Stimulated activated CD4-positive, alpha-beta T cell treated with anti-CD3 and anti-CD28 coated beads, TNF-alpha, amount 100 ng/mL, for 24 hours (primary cell): ENCODE measurements around the gene ZP3.
"Not testable (repeated sequence)": the region's sequence is repeated elsewhere in the genome, so short reads cannot be mapped to it uniquely, and the experiment has no call there.

Experiments
- DNase-seq, 3 experiments: peaks; one replicate each; pipeline ENCODE4 v3.0.0-alpha.2; 2020; ENCODE audit warnings: low read depth in 3 of 3

ZP3 gene

DNA sequence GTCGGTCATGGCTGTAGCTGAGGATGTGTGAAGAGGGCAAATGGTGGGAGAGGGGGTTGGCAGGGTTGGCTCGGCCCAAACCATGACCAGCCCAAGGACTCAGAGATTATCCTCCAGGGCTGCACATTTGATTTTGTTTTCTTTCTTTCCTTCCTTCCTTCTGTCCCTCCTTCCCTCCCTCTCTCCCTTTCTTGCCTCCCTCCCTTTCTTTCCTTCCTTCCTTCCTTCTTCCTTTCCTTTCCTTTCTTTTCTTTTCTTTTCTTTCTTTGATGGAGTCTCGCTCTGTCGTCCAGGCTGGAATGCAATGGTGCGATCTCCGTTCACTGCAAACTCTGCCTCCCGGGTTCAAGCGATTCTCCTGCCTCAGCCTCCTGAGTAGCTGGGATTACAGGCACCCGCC, 19.0 kb upstream of the ZP3 start:
- no peak for DNase-seq

DNA sequence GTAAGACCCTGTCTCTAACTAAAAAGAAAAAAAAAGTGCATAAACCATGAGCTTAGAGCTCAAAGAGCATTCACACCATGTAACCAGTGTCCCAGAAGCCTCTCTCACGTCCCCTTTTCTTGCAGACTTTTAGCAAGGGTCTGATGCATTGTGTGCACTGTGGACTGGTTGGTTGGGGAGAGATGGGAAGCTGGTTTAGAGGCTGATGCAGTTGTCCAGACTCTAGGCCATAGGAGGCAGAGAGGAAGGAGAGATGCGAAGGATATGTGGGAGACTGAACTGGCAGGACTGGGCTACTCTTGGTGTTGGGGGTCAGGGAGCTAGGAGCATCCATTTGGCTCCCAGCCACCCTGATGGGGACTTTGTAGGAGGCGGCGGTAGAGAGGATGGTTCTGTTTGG, 17.0 kb upstream of the ZP3 start:
- DNase-seq = no peak

DNA sequence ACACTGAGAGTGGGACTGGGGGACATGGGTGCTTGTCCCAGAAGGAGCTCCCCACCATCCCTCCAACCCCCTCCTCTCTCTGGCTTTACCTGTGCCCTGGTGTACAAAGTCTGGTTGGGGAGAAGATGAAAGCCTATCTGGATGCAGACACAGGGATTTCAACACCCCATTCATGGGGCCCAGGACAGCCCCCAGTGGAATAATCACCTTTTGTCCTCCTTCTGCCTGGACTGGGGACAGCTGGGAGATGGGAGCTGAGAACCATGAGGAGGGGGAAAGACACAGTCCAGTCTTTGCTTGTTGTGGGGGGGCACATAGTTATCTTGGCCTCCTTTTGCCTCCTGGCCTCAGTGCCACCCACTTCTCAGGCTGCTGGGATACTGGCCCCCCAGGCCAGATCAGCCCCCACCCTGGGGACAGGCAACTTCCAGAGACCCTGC, 16.6 kb upstream of the ZP3 start:
- DNase-seq = no peak

DNA sequence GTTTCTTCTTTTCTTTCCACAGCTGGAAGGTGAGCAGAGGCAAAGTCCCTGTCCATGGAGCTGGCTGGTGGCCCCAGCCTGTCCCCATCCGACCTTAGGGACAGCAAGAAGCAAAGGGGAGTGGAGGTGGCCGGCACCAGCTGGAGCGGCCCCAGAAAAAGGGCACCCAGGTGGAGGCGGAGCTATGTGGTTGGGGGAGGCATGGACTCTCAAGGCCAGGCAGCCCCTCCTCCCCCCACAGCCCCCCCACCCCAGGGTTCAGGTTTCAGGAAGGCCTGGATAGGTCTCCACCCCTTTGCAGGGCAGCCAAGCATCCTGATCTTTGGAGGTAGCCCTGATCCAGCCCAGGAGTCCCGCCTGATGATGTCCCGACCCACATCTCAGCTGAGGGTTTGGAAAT, 15.2 kb upstream of the ZP3 start, which contains the start of gene SSC4D:
Gene SSC4D, minus strand, starts transcription at position 161 of the 400 bp plus-strand sequence. CDS start 5,258 bp downstream, outside the sequence.
- no peak for DNase-seq

DNA sequence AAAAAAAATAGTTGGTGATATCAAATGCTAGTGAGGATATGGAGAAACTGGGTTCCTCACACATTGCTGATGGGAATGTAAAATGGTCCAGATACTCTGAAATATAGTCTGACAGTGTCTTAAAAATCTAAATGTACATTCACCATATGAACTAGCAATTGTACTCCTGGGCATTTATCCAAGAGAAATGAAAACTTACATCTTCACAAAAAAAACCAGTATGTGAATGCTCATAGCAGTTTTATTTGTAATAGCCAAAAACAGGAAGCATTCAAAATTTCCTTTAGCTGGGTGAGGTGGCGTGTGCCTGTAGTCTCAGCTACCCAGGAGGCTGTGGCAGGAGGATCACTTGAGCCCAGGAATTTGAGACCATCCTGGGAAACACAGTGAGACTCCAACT, 13.1 kb upstream of the ZP3 start:
- no peak for DNase-seq

DNA sequence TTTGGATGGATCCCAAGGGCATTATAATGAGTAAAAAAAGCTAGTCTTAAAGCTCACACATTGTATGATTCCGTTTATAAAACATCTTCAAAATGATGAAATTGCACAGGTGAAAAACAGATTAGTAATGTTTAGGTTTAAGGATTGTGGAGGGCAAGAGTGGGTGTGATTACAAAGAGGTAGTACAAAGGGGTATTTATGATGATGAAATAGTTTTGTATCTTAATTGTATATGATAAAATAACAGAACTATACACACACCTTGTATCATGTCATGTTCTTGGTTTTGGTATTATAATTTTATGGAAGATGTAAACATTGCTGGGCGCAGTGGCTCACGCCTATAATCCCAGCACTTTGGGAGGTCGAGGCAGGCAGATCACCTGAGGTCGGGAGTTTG, 12.5 kb upstream of the ZP3 start:
- DNase-seq = no peak

DNA sequence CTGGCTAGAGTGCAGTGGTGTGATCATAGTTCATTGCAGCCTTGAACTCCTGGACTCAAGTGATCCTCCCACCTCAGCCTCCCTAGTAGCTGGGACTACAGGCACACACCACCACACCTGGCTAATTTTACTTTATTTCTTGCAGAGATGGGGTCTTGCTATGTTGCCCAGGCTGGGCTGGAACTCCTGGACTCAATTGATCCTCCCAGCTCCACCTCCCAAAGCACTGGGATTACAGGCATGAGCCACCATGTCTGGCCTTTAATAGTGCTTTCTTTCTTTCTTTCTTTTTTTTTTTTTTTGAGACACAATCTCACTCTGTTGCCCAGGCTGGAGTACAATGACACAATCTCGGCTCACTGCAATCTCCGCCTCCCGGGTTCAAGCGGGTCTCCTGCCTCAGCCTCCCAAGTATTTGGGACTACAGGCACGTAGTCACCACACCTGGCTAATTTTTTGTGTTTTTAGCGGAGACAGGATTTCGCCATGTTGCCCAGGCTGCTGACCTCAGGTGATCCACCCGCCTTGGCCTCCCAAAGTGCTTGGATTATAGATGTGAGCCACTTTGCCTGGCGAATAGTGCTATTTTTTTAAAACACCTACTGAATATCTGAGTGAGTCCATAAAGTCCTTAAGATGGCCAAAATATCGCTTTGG, 7.0 kb upstream of the ZP3 start:
- DNase-seq = not testable (repeated sequence)

DNA sequence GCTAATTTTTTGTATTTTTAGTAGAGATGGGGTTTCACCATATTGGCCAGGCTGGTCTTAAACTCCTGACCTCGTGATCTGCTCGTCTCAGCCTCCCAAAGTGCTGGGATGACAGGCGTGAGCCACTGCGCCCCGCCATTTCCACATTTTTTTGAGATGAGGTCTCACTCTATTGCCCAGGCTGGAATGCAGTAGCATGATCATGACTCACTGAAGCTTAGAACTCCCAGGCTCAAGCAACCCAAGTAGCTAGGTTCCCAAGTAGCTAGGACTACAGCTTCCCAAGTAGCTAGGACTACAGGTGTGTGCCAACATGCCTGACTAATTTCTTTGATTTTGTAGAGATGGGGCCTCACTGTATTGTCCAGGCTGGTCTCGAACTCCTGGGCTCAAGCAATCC, 3.7 kb upstream of the ZP3 start:
- not testable (repeated sequence) for DNase-seq

DNA sequence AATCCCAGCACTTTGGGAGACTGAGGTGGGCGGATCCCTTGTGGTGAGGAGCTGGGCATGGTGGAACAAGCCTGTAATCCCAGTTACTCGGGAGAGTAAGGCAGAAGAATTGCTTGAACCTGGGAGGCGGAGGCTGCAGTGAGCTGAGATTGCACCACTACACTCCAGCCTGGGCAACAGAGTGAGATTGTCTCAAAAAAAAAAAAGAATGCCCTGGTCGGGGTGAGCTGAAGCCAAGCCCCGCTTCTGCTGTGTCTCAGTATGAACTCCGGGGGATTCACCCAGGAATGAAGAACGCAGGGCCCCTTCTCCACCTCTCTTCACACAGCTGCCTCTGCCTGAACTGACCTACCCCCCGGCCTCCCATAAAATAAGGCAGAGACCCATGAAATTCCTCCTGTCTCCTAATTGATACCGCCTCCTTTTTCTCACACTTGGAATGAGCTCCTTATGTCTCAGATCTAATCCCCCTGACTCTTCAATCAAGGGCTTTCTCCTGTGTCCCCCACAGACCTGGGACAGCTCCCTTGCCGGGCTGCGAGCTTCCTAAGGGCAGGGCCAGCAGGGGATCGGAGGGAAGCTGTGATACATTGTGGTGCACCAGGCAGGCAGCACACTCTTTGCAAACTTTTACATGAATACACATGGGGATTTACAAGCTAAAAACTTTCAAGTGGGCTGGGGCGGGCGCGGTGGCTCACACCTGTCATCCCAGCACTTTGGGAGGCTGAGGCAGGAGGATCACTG, 911 bp upstream of the ZP3 start:
- DNase-seq = no peak

DNA sequence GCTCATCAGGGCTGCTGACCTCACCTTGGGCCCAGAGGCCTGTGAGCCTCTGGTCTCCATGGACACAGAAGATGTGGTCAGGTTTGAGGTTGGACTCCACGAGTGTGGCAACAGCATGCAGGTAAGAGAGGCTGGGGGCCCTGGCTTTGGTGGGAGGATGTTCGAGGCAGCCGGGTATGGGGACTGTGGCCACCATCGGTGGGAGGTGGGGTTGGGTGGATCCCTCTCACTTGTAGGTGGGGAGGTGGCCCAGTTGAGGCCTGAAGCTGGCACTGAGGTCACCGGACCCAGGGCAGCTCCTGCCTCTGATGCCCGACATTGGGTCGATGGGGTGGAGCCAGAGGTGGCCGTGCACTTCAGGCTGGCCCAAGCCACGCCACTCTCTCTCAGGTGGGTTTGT, 406 bp downstream of the ZP3 start:
- DNase-seq = no peak

DNA sequence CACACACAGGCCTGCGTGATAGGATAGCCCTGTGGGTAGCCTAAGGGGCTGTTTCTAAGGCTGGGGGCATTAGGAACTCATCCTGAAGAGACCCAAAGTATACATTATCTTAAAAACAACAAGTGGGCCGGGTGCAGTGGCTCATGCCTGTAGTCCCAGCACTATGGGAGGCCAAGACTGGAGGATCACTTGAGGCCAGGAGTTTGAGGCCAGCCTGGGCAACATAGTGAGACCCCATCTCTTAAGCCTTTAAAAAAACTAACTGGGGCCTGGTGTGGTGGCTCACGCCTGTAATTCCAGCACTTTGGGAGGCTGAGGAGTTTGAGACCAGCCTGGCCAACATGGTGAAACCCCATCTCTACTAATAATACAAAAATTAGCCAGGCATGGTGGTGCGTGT, 808 bp downstream of the ZP3 start:
- not testable (repeated sequence) for DNase-seq

DNA sequence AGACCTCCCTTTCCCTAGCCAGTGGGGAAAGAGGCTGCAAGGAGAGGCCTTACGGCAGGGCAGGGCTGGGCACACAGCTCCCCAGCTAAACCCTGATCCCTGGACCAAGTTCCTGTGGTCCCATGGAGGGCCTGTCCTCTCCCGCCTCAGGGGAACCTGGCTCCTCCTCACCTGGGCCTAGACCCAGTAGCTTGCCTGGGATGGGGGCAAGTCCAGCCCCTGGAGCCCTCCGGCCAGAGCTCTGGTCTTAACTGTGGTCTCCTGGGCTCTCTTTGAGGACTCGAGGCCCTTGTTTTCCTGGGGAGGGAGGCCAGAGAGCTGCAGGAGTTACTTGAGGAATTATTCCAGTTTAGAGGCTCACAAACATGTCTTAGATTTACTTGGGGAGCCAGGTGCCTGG, 1.5 kb downstream of the ZP3 start:
- no peak for DNase-seq

DNA sequence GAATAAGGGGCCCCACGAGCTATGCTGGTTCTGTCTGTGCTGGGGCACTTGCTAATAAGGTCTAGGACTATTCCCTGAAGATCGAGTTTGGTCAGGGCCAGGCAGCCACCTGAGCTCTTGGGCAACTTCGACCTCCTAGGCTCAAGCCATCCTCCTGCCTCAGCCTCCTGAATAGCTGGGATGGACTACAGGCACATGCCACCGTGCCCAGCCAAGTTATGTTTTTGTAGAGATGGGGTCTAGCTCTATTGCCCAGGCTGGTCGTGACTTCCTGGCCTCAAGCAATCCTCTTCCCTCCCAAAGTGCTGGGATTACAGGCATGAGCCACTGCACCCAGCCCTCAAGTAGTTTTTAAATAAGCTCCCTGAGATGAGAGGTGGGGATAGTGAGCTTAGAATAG, 2.9 kb downstream of the ZP3 start:
- no peak for DNase-seq

DNA sequence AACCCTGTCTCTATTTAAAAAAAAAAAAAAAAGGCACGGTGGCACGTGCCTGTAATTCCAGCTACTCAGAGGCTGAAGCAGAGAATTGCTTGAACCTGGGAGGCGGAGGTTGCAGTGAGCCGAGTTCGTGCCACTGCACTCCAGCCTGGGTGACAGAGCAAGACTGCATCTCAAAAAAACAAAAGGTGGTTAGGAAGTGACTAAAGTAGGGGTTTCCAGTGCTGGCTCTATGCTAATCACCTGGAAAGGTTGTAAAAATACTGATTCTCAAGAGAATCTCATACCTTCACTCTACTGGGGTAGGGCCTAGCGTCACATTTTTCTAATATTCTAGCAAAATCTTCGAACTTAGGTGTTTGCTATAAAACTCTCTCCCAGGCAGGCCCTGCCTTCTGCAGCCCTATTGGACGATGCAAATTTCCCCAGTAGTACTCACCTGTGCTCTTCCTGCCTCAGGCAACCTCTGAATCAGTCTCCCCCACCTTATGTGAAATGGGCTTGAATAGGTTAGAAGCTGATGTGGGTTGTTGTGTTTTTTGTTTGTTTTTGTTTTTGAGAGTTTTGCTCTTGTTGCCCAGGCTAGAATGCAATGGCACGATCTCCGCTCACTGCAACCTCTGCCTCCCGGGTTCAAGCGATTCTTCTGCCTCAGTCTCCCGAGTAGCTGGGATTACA, 3.5 kb downstream of the ZP3 start:
- no peak for DNase-seq

DNA sequence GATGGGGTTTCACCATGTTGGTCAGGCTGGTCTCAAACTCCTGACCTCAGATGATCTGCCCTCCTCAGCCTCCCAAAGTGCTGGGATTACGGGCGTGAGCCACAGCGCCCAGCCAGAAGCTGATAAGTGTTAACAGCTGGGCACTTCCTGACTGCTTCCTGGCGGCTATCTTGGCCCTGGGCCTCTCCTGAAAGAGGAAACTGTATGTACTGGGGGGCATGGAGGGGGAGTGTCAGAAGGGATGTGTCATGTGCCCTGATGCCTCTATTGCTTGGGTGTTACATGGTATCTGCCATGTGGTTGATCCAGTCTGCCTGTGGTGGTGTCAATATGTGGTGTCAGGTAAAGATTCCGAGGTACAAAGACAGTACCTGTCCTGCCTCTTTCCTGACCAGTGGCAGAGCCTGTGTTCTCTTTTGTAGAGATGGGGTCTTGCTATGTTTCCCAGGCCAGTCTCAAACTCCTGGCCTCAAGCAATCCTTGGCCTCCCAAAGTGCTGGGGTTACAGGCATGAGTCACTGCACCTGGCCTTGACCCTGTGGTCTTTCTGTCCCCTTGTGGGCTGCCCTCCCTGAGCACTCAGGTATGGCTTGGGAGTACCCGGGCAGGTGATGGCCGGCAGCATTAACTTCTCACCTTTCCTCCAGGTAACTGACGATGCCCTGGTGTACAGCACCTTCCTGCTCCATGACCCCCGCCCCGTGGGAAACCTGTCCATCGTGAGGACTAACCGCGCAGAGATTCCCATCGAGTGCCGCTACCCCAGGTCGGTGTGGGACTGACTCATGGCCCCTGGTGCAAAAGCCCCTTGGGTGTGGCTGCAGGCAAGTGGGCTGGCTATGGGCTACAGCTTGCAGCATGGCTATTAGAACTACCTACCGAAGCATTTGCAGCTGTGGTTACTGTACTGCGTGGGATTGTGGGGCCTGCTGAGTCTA, 4.4 kb downstream of the ZP3 start:
- DNase-seq = no peak

DNA sequence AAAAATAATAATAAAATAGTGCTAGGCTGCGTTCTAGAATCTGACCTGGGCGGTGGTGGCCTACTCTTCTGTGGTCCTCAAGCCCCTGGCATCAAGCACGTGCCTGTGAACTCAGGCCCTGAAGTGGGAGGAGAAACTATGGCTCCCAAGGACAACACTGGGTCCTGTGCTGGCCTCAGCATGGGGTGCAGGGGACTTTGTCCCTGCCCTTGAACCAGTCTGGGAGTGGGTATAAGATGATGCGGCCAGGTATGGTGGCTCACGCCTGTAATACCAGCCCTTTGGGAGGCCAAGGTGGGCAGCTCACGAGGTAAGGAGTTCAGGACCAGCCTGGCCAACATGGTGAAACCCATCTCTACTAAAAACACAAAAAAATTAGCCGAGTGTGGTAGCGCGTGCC, 5.5 kb downstream of the ZP3 start:
- DNase-seq = no peak

DNA sequence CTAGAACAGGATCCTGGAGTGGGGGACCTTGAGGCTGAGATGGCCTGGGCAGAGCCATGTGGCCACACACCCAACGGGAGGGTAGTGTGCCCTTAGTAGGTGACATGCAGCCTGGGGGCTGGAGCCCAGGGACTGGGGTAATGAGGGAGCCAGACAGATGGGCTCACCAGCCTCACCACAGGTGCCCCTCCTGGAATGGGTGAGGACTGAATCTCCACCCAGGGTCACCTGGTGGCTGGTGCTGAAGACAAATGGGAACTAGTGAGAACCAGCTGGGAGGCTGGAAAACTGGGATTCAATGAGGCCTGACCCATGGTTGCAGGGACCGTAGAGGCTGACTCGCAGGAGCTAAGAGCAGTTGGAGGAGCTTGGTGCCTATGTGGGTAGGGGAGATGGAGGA, 6.1 kb downstream of the ZP3 start:
- no peak for DNase-seq

DNA sequence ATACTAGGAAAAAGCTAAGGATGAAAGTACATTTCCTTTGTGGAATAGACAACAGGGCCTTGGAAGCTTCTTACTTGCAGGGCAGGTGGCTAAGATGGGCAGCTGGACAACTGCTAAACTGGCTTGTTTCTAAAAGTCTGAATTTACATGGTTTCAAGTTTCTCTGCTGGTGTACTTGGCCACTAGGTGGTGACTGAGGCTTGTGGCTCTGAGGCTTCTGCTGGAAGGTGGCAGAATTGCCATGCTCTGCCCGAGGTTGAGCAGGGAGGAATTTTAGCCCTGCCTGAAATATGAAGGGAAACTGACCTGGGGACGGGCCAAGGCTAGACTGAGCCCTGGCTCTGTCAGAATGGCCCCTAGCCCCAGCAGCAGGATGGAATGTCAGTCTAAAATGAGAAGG, 13.1 kb downstream of the ZP3 start:
- DNase-seq = peak; percentile 22 to 55 (median 25)

DNA sequence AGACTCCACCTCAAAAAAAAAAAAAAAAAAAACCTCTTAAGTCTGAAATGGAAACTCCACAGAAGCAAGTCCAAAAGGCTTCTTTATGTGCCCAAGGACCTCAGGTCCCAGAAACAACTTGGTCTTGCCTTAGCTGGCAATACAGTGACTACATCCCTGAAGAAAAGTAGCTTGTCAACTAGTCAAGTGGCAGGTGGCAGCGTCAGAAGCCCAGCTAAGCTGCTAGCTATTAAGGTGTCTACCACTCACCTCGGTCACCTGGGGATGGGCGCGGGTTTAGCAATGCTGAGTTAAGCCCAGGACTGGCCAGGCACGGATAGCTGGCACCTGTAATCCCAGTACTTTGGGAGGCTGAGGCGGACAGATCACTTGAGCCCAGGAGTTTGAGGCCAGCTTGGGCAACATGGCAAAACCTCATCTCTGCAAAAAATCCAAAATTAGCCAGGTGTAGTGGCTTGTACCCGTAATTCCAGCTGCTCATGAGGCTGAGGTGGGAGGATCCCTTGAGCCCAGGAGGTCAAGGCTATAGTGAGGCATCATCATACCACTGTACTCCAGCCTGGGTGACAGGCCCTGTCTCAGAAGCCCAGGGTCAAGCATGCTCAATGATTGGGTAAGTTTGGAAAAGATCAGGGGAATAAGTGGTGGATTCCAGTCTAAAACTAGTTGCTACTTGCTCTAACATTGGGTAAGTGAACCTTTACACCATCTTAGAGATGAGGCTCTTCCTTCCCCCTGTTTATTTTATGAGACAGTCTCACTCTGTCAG, 14.6 kb downstream of the ZP3 start:
- DNase-seq = not testable (repeated sequence)

DNA sequence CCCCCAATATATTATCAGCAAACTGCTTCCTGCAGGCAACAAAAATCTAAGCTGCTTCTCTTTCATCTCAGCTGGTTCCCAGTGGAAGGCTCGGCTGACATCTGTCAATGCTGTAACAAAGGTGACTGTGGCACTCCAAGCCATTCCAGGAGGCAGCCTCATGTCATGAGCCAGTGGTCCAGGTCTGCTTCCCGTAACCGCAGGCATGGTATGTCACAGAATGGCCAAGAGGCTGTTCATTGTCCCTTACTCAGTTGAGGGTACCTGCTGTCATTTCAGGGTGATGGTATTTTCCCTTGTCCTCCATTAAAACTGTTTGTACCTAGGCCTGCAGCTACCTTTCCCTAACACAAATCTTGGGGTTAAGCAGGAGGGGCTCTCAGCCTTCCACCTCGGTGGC, 15.7 kb downstream of the ZP3 start:
- not testable (repeated sequence) for DNase-seq

DNA sequence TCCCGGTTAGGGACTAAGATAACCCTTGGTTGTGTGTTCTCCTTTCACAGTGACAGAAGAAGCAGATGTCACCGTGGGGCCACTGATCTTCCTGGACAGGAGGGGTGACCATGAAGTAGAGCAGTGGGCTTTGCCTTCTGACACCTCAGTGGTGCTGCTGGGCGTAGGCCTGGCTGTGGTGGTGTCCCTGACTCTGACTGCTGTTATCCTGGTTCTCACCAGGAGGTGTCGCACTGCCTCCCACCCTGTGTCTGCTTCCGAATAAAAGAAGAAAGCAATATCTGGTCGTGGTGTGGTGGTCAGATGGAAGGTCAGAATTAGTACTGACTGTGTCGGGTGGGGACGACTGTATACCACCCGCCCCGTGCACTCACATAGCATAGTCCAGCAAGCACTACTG, 17.0 kb downstream of the ZP3 start:
- not testable (repeated sequence) for DNase-seq
